Right forelimb (tissue), 1 donor: ENCODE results near the gene EP300.
"Not testable (repeated sequence)": the region's sequence is repeated elsewhere in the genome, so short reads cannot be mapped to it uniquely, and the experiment has no call there.

Experiments used
- DNase-seq: peaks from one replicate; pipeline ENCODE4 v3.0.0-alpha.2; 2018

The EP300 gene

DNA sequence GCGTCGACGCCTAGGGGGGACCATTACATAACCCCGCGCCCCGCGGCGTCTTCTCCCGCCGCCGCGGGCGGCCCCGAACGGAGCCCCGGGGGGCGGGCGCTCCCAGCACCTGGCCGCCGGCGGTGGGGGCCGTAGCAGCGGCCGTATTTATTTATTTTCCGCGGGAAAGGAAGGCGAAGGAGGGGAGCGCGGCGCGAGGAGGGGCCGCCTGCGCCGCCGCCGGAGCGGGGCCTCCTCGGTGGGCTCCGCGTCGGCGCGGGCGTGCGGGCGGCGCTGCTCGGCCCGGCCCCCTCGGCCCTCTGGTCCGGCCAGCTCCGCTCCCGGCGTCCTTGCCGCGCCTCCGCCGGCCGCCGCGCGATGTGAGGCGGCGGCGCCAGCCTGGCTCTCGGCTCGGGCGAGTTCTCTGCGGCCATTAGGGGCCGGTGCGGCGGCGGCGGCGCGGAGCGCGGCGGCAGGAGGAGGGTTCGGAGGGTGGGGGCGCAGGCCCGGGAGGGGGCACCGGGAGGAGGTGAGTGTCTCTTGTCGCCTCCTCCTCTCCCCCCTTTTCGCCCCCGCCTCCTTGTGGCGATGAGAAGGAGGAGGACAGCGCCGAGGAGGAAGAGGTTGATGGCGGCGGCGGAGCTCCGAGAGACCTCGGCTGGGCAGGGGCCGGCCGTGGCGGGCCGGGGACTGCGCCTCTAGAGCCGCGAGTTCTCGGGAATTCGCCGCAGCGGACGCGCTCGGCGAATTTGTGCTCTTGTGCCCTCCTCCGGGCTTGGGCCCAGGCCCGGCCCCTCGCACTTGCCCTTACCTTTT, at the start of gene EP300:
EP300 (plus strand) TSS at position 570 of the 795 bp plus-strand sequence. CDS start 413 bp downstream, outside the sequence.
- DNase-seq = peak; percentile 88

DNA sequence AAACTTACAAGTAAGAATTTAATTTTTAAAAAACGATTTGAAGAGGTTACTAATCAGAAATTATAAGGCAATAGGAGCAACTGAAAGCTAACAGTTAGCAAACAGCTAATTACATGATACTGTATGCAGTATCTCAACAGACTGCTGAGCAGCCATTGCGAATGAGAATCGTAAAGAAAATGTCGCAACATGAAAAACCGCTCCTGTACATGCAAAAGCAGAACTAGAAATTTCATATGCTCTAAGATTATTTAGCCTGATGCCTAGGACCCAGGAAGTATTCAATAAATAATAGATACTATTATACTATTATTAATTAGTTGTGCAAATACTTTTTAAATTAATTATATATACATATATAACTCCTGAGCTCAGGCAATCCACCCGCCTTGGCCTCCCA, 48.7 kb upstream of the EP300 start:
- no peak for DNase-seq

DNA sequence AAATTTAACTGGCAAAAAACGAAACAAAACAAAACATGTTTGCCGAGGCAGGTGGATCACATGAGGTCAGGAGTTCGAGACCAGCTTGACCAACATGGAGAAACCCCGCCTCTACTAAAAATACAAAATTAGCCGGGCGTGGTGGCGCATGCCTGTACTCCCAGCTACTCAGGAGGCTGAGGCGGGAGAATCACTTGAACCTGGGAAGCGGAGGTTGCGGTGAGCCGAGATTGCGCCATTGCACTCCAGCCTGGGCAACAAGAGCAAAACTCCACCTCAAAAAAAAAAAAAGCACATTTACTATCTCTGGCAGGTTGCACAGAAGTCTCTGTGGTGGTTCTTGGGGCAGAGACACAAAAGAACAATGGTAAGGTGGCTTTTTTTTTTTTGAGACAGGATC, 46.8 kb upstream of the EP300 start:
- not testable (repeated sequence) for DNase-seq

DNA sequence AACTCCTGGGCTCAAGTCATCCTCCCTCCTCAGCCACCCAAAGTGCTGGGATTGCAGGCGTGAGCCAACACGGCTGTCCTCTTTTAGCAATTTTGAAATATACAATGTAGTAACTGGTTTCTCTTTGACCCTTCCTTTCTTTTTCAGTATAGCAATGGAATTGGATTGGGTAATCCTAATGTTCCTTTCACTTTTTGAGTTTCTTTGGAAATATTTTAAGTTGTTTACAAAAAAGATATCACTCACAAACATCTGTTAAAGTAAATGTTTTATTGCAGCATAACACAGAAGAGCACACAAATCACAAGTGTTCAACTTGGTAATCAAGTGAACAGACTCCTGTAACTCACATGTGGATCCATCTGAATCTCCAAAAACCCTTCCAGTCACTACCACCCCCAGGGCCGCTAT, 44.6 kb upstream of the EP300 start:
- no peak for DNase-seq

GRCh38 chr22:41048345-41048744, 44.0 kb upstream of the EP300 start:
- DNase-seq = not testable (repeated sequence)

- peak; percentile 84 for DNase-seq
These were observed 43.3 kb upstream of the EP300 start for GRCh38 chr22:41048791-41049717.

- DNase-seq = not testable (repeated sequence)
These were observed 42.6 kb upstream of the EP300 start for GRCh38 chr22:41049795-41050194.

- DNase-seq = no peak
These were observed 41.5 kb upstream of the EP300 start for GRCh38 chr22:41050883-41051282.

DNA sequence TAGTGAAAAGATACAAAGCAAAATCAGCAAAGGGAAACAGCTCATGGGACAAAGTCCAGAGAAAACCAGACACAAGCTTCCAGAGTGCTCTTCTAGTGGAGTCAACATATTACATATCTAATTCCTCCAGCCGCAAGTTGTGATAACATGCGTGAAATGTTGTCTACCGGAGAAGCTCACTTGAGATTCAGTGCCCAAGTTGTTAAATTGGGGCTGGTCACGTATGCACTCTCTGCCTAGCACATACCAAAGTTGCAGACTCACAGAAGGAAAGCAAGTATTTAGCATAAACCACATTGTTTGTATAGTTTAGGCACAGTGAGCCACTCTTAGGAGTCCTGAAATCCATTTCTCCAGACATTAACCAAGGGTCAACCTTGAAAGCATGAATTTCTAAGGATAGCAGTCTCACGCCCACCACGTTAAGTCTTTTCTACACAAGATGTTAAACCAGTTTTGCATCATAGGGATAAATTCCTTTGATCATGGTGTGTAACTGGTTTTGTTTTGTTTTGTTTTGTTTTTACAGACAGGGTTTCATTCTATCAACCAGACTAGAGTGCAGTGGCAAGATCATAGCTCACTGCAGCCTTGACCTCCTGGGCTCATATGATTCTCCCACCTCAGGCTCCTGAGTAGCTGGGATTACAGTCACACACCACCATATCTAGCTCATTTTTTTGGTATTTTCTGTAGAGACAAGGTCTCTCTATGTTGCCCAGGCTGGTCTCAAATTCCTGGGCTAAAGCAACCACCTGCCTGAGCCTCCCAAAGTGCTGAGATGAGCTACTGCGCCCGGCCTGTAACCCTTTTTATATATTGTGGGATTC, 39.5 kb upstream of the EP300 start:
- no peak for DNase-seq

DNA sequence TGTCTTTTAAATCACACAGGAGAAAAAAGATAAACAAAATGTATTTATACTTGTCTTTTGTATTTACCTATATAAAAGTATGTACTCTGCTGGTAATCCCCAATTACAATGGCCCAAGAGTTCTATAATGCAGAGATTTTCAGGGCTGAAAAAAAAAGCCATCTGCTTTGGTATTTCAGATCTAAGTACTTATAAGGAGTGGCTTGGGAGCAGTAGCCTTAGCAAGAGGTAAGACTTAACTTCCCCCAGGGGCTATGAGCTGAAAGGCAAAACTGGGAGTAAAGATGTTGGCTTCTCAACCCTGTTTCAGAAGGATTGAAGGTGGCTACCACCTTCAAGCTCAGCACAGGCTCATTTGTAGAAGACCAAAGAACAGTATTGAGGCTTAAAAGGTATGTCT, 35.3 kb upstream of the EP300 start:
- DNase-seq = no peak

GRCh38 chr22:41062146-41062545, 30.2 kb upstream of the EP300 start:
- no peak for DNase-seq

DNA sequence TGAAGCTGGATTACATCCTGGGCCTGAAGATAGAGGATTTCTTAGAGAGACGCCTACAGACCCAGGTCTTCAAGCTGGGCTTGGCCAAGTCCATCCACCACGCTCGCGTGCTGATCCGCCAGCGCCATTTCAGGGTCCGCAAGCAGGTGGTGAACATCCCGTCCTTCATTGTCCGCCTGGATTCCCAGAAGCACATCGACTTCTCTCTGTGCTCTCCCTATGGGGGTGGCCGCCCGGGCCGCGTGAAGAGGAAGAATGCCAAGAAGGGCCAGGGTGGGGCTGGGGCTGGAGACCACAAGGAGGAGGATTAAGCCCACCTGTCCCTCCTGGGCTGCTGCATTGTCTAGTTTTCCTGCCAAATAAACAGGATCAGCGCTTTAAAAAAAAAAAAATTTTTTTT, 28.1 kb upstream of the EP300 start:
- not testable (repeated sequence) for DNase-seq

- not testable (repeated sequence) for DNase-seq
These were observed 26.1 kb upstream of the EP300 start for GRCh38 chr22:41066341-41066740.

DNA sequence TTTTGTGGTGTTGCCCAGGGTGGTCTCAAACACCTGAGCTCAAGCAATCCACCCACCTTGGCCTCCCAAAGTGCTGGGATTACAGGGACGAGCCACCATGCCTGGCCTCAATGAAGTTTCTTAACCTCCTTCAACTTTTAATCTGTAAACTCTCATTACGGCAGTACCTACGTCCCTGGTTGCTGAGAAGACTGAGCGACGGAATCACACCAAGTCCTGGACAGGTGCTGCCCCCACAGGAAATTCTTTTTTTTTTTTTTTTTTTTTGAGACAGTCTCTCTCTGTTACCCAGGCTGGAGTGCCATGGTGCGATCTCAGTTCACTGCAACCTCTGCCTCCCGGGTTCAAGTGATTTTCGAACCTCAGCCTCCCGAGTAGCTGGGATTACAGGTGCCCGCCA, 24.4 kb upstream of the EP300 start:
- DNase-seq = not testable (repeated sequence)

GRCh38 chr22:41070665-41071331, 21.6 kb upstream of the EP300 start:
- no peak for DNase-seq

DNA sequence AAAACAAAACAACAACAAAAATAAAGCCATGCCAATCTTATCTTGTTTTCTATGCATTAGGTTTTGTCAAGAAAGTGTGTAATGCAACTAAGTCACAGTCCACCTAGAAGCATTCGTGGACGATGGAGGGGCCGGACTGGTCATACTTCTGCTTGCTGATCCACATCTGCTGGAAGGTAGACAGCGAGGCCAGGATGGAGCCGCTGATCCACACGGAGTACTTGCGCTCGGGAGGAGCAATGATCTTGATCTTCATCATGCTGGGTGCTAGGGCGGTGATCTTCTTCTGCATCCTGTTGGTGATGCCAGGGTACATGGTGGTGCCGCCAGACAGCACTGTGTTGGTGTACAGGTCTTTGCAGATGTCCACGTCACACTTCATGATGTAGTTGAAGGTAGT, 18.3 kb upstream of the EP300 start:
- DNase-seq = no peak

- no peak for DNase-seq
These were observed 17.9 kb upstream of the EP300 start for GRCh38 chr22:41074466-41074865.

DNA sequence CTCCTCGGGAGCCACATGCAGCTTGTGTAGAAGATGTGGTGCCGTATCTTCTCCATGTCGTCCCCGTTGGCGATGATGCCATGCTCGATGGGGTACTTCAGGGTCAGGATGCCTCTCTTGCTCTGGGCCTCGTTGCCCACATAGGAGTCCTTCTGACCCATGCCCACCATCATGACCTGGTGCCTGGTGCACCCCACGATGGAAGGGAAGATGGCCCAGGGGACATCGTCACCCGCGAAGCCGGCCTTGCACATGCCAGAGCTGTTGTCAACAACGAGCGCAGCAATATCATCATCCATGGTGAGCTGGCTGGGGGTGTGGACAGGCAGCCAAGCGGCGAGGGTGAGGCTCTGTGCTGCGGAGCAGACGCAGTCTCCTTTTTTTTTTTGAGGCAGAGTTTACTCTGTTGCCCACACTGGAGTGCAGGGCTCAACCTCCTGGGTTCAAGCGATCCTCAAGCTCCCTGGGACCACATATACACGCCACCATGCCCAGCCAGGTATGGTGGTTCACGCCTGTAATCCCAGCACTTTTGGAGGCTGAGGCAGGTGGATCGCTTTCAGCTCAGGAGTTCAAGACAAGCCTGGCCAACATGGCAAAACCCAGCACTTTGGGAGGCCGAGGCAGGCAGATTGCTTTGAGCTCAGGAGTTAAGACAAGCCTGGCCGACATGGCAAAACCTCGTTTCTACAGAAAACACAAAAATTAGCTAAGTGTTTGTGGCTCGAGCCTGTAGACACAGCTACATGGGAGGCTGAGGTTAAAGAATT, 17.3 kb upstream of the EP300 start:
- DNase-seq = no peak

DNA sequence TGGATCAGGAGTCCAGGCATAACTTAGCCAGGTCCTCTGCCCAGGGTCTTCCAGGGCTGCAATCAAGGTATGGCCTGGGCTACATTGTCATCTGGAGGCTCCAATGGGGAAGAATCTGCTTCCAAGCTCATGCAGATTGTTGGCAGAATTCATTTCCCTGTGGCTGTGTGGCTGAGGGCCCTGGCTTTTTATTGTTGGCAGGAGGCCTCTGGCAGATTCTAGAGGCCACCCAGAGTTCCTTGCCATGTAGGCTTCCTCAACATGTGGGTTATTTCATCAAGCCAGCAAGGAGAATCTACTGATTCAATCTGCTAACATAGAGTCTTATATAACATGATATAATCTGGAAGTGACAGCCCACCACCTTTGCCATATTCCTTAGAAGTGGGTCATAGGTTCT, 16.4 kb upstream of the EP300 start:
- no peak for DNase-seq

- no peak for DNase-seq
These were observed 15.5 kb upstream of the EP300 start for GRCh38 chr22:41076857-41077256.

DNA sequence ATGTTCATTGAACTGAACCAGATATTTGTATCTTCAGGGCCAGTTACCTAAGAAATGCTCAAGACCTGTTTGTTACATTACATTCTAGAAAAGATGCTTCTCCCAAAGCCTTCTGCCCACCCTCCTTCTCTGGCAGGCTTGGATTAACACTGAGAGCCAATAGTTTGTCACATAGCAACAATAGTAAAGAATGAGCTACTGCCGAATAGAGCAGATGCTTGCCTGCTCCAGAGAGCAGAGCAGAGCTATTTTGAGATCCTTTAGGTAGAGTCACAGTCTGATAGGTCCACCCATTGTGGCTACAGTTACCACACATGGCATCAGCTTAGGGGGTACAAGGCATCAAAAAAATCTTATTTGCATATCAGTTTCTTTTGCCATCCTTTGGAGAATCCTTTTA, 13.5 kb upstream of the EP300 start:
- no peak for DNase-seq

GRCh38 chr22:41085842-41086241, 6.5 kb upstream of the EP300 start:
- DNase-seq = no peak
